WTC11 (cell line): ENCODE data around the gene SULT1C2. TPM values are rescaled to one million over a fixed set of nuclear protein-coding genes. Genes with fewer than 3 reads are reported as not detected.

Source experiments
- ATAC-seq: fragments of 200-7000 bp; cut with Tn5 transposase; 2 replicates; pipeline ENCODE4 v1.10.0; 2021; ENCODE audit warnings: mild to moderate bottlenecking, moderate library complexity
- CTCF ChIA-PET: fragments of 300-600 bp; sonication (Branson Sonifier 250); formaldehyde crosslinking; loops from one replicate; lab custom pipeline; 2021; ENCODE audit warnings: antibody characterized with exemption; lab: Charles Lee
- POLR2A ChIA-PET: fragments of 350-600 bp; sonication (Branson Sonifier 250); formaldehyde crosslinking; loops from one replicate; lab custom pipeline; 2021; ENCODE audit warnings: antibody characterized with exemption; lab: Charles Lee
- DNase-seq: peaks from one replicate; pipeline ENCODE4 v3.0.0; 2021; ENCODE audit warnings: low spot score
- H3K27ac Mint-ChIP-seq: 2 replicates; pipeline ENCODE4 v1.8.0; 2021; ENCODE audit warnings: mixed read lengths
- H3K27me3 Mint-ChIP-seq: 2 replicates; pipeline ENCODE4 v1.8.0; 2021; ENCODE audit warnings: low read depth, mild to moderate bottlenecking, moderate library complexity, mixed read lengths
- H3K36me3 Mint-ChIP-seq: 2 replicates; pipeline ENCODE4 v1.8.0; 2021; ENCODE audit warnings: mixed read lengths
- H3K4me1 Mint-ChIP-seq: 2 replicates; pipeline ENCODE4 v1.8.0; 2022; ENCODE audit warnings: mixed read lengths
- H3K4me3 Mint-ChIP-seq: 2 replicates; pipeline ENCODE4 v1.8.0; 2021; ENCODE audit warnings: mild to moderate bottlenecking, moderate library complexity, mixed read lengths
- H3K9me3 Mint-ChIP-seq: 2 replicates; pipeline ENCODE4 v1.8.0; 2021; ENCODE audit warnings: mixed read lengths
- ATF2 ChIP-seq: sonication (generic); formaldehyde crosslinking; IDR thresholded peaks from 2 replicates; pipeline ENCODE4 v1.8.1; 2022; ENCODE audit warnings: low read depth, missing genetic modification reagents, borderline replicate concordance
- ATF3 ChIP-seq: sonication (generic); formaldehyde crosslinking; conservative IDR thresholded peaks from 2 replicates; pipeline ENCODE4 v1.8.1; 2022; ENCODE audit warnings: mild to moderate bottlenecking, missing genetic modification reagents
- CREB1 ChIP-seq: sonication (generic); formaldehyde crosslinking; IDR thresholded peaks from 2 replicates; pipeline ENCODE4 v1.8.0; 2023; ENCODE audit warnings: mild to moderate bottlenecking, missing genetic modification reagents
- CTCF ChIP-seq: fragments of 200-600 bp; IDR thresholded peaks from 2 replicates; pipeline ENCODE4 v1.8.0; 2022; ENCODE audit warnings: antibody characterized with exemption
- ERG ChIP-seq: fragments of 250-450 bp; sonication (Bioruptor Pico); IDR thresholded peaks from 2 replicates; pipeline ENCODE4 v1.8.0; 2021; ENCODE audit warnings: mild to moderate bottlenecking
- FOXK1 ChIP-seq: sonication (generic); formaldehyde crosslinking; IDR thresholded peaks from 2 replicates; pipeline ENCODE4 v1.8.0; 2022; ENCODE audit warnings: mild to moderate bottlenecking, moderate library complexity, missing genetic modification reagents
- FOXP1 ChIP-seq: sonication (generic); formaldehyde crosslinking; IDR thresholded peaks from 2 replicates; pipeline ENCODE4 v1.8.0; 2022; ENCODE audit warnings: missing genetic modification reagents, mild to moderate bottlenecking, moderate library complexity, borderline replicate concordance
- GRHL2 ChIP-seq: fragments of 250-450 bp; sonication (Bioruptor Pico); IDR thresholded peaks from 2 replicates; pipeline ENCODE4 v1.8.0; 2022; ENCODE audit warnings: mild to moderate bottlenecking, moderate library complexity; ENCODE audit not compliant: insufficient replicate concordance, severe bottlenecking
- HMGA2 ChIP-seq: fragments of 250-450 bp; sonication (Bioruptor Pico); IDR thresholded peaks from 2 replicates; pipeline ENCODE4 v1.4.0; 2021; ENCODE audit warnings: mild to moderate bottlenecking, moderate library complexity
- NFATC4 ChIP-seq: fragments of 250-450 bp; sonication (Bioruptor Pico); IDR thresholded peaks from 2 replicates; pipeline ENCODE4 v1.9.0; 2021; ENCODE audit warnings: mild to moderate bottlenecking
- NR3C1 ChIP-seq: sonication (generic); formaldehyde crosslinking; conservative IDR thresholded peaks from 2 replicates; pipeline ENCODE4 v1.8.1; 2023; ENCODE audit warnings: low read depth, mild to moderate bottlenecking, missing genetic modification reagents
- RELA ChIP-seq: sonication (generic); formaldehyde crosslinking; IDR thresholded peaks from 2 replicates; pipeline ENCODE4 v1.8.1; 2022; ENCODE audit warnings: missing genetic modification reagents, mild to moderate bottlenecking, borderline replicate concordance
- ZBTB21 ChIP-seq: sonication (generic); formaldehyde crosslinking; IDR thresholded peaks from 2 replicates; pipeline ENCODE4 v1.8.1; 2023; ENCODE audit warnings: mild to moderate bottlenecking, missing genetic modification reagents, borderline replicate concordance
- ZBTB43 ChIP-seq: sonication (generic); formaldehyde crosslinking; IDR thresholded peaks from 2 replicates; pipeline ENCODE4 v1.8.1; 2023; ENCODE audit warnings: mild to moderate bottlenecking, missing genetic modification reagents
- ZNF219 ChIP-seq: sonication (generic); formaldehyde crosslinking; IDR thresholded peaks from 2 replicates; pipeline ENCODE4 v1.8.0; 2023; ENCODE audit warnings: missing genetic modification reagents, mild to moderate bottlenecking, borderline replicate concordance
- ZNF281 ChIP-seq: sonication (generic); formaldehyde crosslinking; IDR thresholded peaks from 2 replicates; pipeline ENCODE4 v1.8.0; 2023; ENCODE audit warnings: mild to moderate bottlenecking, missing genetic modification reagents
- ZNF396 ChIP-seq: fragments of 250-450 bp; sonication (Bioruptor Pico); IDR thresholded peaks from 2 replicates; pipeline ENCODE4 v1.8.0; 2021; ENCODE audit warnings: mild to moderate bottlenecking, moderate library complexity, borderline replicate concordance
- total RNA-seq: library from RNA; stranded (reverse); gene quantifications from 3 replicates; pipeline ENCODE4 v1.2.3, GENCODE V29; 2021

Gene SULT1C2
- total RNA-seq, 1 experiment from 2014 or later, result 2.2 TPM

- TF ChIP-seq CTCF (no peak), CREB1 (no peak), ATF3 (no peak), RELA (CRISPR knock-in tag) (no peak), ZNF396 (CRISPR knock-in tag) (no peak), NR3C1 (no peak), NFATC4 (CRISPR knock-in tag) (no peak), FOXK1 (CRISPR knock-in tag) (no peak), GRHL2 (CRISPR knock-in tag) (no peak), ERG (CRISPR knock-in tag) (no peak), HMGA2 (CRISPR knock-in tag) (no peak), ZBTB21 (CRISPR knock-in tag) (no peak), ZNF281 (CRISPR knock-in tag) (no peak), ZBTB43 (CRISPR knock-in tag) (no peak), FOXP1 (no peak), ZNF219 (no peak)
Observed at GRCh38 chr2:108320326-108320922, 31.7 kb downstream of the SULT1C2 start (continued).

- no peak for TF ChIP-seq ZBTB21 (CRISPR knock-in tag)
- TF ChIP-seq ATF2, result no peak
- TF ChIP-seq, all 79 proteins: peak for 0
- H3K27me3 Mint-ChIP-seq, result no peaks in the 10 kb centered on the region
- H3K4me3 Mint-ChIP-seq, result no peak overlapping the region
- ChIA-PET CTCF (interaction anchor here (0.6 kb wide), 1 partner anchor 208 kb away, joined by 3 read pairs; no protein-coding TSS in a partner anchor), POLR2A (no interaction called here)
- ATAC-seq (no peak), DNase-seq (no peak)
- no peaks in the 10 kb centered on the region for H3K36me3 Mint-ChIP-seq
- H3K9me3 Mint-ChIP-seq, result peaks cover 11% of the 10 kb centered on the region
- no peaks in the 10 kb centered on the region for H3K4me1 Mint-ChIP-seq
- H3K27ac Mint-ChIP-seq, result no peak overlapping the region
Observed at GRCh38 chr2:108323619-108324018, 34.9 kb downstream of the SULT1C2 start.
